ENCODE data around the gene FNIP1. TPM values are rescaled to one million over a fixed set of nuclear protein-coding genes. Genes with fewer than 3 reads are reported as not detected.

The FNIP1 gene
- total RNA-seq, 1 donor from 2014 or later: 30.6 TPM

DNA sequence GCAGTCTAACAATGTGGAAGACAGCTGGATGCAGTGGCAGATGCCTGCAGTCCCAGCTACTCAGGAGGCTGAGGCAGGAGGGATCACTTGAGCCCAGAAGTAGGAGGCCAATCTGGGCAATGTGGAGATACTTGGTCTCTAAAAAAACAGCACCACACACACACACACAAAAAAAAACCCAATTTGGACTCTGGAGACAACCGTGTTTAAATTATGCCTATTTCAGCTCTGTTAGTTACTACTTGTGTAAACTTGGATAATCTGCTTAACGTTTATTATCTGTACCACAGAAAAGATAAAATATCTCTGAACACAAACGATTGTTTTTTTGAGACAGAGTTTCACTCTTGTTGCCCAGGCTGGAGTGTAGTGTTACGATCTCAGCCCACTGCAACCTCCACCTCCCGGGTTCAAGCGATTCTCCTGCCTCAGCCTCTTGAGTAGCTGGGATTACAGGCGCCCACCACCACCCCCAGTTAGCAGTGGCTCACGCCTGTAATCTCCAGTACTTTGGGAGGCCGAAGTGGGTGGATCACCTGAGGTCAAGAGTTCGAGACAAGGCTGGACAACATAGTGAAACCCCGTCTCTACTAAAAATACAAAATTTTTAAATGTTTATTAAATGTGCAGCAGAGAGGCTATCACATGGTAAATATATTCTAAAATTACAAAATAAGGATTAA is 179.5 kb downstream of the FNIP1 start:
- no peaks in the 10 kb centered on the region for H3K9me3 Mint-ChIP-seq (ENCODE audit: unreplicated experiment)
- no peak overlapping the region for H3K4me3 Mint-ChIP-seq (ENCODE audit: unreplicated experiment)
- no peak for DNase-seq (ENCODE audit: low spot score)
- TF ChIP-seq, protein P1, sequence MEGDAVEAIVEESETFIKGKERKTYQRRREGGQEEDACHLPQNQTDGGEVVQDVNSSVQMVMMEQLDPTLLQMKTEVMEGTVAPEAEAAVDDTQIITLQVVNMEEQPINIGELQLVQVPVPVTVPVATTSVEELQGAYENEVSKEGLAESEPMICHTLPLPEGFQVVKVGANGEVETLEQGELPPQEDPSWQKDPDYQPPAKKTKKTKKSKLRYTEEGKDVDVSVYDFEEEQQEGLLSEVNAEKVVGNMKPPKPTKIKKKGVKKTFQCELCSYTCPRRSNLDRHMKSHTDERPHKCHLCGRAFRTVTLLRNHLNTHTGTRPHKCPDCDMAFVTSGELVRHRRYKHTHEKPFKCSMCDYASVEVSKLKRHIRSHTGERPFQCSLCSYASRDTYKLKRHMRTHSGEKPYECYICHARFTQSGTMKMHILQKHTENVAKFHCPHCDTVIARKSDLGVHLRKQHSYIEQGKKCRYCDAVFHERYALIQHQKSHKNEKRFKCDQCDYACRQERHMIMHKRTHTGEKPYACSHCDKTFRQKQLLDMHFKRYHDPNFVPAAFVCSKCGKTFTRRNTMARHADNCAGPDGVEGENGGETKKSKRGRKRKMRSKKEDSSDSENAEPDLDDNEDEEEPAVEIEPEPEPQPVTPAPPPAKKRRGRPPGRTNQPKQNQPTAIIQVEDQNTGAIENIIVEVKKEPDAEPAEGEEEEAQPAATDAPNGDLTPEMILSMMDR (IDR thresholded peaks at IDR 0.05; ENCODE audit: unreplicated experiment): no peak
- no peaks in the 10 kb centered on the region for H3K36me3 Mint-ChIP-seq (ENCODE audit: low read depth, unreplicated experiment)
- H3K27me3 Mint-ChIP-seq (ENCODE audit: unreplicated experiment): no peaks in the 10 kb centered on the region
- H3K4me1 Mint-ChIP-seq (ENCODE audit: unreplicated experiment): no peaks in the 10 kb centered on the region
- H3K27ac Mint-ChIP-seq (ENCODE audit: unreplicated experiment): no peak overlapping the region

DNA sequence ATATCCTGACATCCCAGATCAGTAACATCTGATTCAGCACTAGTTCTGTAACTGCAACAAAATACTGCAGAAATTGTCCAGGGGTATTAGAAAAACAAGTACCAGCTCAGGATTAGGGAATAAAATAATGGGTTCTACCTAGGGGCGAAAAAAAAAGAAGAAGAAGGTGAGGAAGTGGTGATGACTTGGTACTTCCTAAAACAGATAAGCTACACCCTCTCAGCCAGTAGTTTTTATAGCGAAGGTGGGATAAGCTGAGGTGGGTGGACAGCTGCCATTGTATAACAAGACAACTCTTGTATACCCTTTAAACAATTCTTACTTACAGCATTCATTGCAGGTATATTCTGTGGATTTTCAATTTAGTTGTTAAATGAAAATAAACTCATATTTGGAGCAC is 180.9 kb downstream of the FNIP1 start:
- H3K27ac Mint-ChIP-seq (ENCODE audit: unreplicated experiment): no peak overlapping the region
- no peaks in the 10 kb centered on the region for H3K4me1 Mint-ChIP-seq (ENCODE audit: unreplicated experiment)
- TF ChIP-seq, protein P1 (IDR thresholded peaks at IDR 0.05; ENCODE audit: unreplicated experiment): no peak
- no peak overlapping the region for H3K4me3 Mint-ChIP-seq (ENCODE audit: unreplicated experiment)
- no peaks in the 10 kb centered on the region for H3K27me3 Mint-ChIP-seq (ENCODE audit: unreplicated experiment)
- no peak for DNase-seq (ENCODE audit: low spot score)
- H3K9me3 Mint-ChIP-seq (ENCODE audit: unreplicated experiment): no peaks in the 10 kb centered on the region
- H3K36me3 Mint-ChIP-seq (ENCODE audit: low read depth, unreplicated experiment): no peaks in the 10 kb centered on the region

DNA sequence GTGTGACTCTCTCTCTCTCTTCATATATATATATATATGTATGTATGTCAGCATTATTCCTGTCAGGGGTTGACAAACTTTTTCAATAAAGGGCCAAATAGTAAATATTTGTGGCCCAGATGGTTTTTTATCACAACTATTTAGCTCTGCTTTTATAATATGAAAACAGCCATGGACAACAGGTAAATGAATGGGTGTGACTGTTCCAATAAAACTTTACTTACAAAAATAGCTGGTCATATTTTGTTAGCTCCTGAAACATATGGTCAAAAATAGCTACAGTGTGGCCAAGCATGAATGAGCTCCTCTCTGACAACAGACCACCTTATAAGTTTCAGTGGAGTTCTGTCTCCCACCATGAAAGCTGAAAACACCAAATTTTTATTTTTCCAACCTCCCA is 183.4 kb downstream of the FNIP1 start:
- H3K9me3 Mint-ChIP-seq (ENCODE audit: unreplicated experiment): no peaks in the 10 kb centered on the region
- no peak overlapping the region for H3K4me3 Mint-ChIP-seq (ENCODE audit: unreplicated experiment)
- H3K36me3 Mint-ChIP-seq (ENCODE audit: low read depth, unreplicated experiment): no peaks in the 10 kb centered on the region
- no peak for DNase-seq (ENCODE audit: low spot score)
- H3K27ac Mint-ChIP-seq (ENCODE audit: unreplicated experiment): no peak overlapping the region
- H3K4me1 Mint-ChIP-seq (ENCODE audit: unreplicated experiment): no peaks in the 10 kb centered on the region
- H3K27me3 Mint-ChIP-seq (ENCODE audit: unreplicated experiment): no peaks in the 10 kb centered on the region
- TF ChIP-seq, protein P1 (IDR thresholded peaks at IDR 0.05; ENCODE audit: unreplicated experiment): no peak

DNA sequence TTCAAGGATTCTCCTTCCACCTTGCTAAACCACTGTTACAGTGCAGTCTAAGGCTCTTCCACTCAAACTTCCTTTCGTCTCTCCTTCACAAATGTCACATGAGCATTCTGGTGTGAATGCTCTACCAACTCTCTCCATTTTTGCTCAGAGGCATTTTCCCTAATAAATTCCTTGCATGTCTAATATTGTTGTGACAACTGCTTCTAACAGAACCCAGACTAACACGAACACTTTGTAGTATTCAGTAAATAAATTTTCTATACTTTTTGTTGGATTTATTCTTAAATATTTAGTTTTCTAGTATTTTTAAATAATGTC is 185.8 kb downstream of the FNIP1 start:
- no peaks in the 10 kb centered on the region for H3K4me1 Mint-ChIP-seq (ENCODE audit: unreplicated experiment)
- no peak overlapping the region for H3K27ac Mint-ChIP-seq (ENCODE audit: unreplicated experiment)
- TF ChIP-seq, protein P1 (IDR thresholded peaks at IDR 0.05; ENCODE audit: unreplicated experiment): no peak
- H3K4me3 Mint-ChIP-seq (ENCODE audit: unreplicated experiment): no peak overlapping the region
- H3K9me3 Mint-ChIP-seq (ENCODE audit: unreplicated experiment): no peaks in the 10 kb centered on the region
- H3K36me3 Mint-ChIP-seq (ENCODE audit: low read depth, unreplicated experiment): no peaks in the 10 kb centered on the region
- DNase-seq (ENCODE audit: low spot score): no peak
- H3K27me3 Mint-ChIP-seq (ENCODE audit: unreplicated experiment): no peaks in the 10 kb centered on the region

DNA sequence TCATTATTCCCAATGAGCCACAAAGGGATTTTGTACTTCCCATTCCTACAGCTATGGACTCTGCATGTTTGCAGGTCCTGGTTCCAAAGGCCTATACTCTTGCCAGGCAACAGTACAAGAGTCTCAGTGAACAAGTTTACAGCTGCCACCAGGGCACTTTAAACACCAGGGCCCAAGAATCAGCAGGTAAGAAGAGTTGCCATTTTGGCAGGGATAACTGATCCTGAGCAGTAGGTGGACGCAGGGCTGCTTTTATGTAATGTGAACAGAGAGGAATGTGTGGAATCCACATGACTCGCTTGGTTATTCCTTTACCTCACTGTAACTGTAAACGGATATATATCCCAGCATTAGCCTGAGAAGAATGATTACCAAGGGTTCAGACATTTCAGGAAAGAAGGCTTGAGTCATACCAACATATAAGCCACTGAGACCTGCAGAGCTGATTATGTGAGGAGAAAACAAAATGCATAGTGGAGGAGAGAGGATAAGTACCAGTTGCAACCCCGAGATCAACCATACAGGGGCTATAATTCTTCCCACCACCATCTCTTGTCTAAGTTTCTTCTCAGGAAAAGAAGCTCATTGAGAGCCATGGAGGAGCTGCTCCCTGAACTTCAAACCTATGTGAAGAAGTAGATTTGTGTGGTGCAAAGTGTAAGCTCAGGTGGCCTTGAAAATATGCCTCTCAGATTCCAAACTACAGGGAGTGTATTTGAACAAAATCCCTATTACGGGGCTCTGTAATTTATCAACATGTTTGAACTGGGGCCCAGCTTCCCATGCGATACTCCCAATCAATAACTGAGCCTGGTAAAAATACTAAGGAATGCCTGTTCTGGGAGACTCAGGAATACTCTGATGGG is 186.4 kb downstream of the FNIP1 start:
- H3K27me3 Mint-ChIP-seq (ENCODE audit: unreplicated experiment): no peaks in the 10 kb centered on the region
- no peaks in the 10 kb centered on the region for H3K36me3 Mint-ChIP-seq (ENCODE audit: low read depth, unreplicated experiment)
- no peak overlapping the region for H3K27ac Mint-ChIP-seq (ENCODE audit: unreplicated experiment)
- H3K9me3 Mint-ChIP-seq (ENCODE audit: unreplicated experiment): no peaks in the 10 kb centered on the region
- H3K4me1 Mint-ChIP-seq (ENCODE audit: unreplicated experiment): no peaks in the 10 kb centered on the region
- no peak for DNase-seq (ENCODE audit: low spot score)
- TF ChIP-seq, protein P1 (IDR thresholded peaks at IDR 0.05; ENCODE audit: unreplicated experiment): no peak
- no peak overlapping the region for H3K4me3 Mint-ChIP-seq (ENCODE audit: unreplicated experiment)

All from endothelial cell (in vitro differentiated cells).